HL-60 (cell line): Measurements from ENCODE around the gene ATP5PO.

Source experiments
- DNase-seq, 2 experiments: peaks; one replicate each; pipeline ENCODE4 v3.0.0-alpha.2; 2010 to 2020; ENCODE audit warnings: low read depth in 1 of 2, low spot score in 1 of 2
- H3K27ac ChIP-seq: fragments of 250-450 bp; sonication (Bioruptor Pico); replicated peaks from 2 replicates; pipeline ENCODE4 v1.5.1; 2020; ENCODE audit warnings: mild to moderate bottlenecking, moderate library complexity
- H3K27me3 ChIP-seq: fragments of 250-450 bp; sonication (Bioruptor Pico); 2 replicates; pipeline ENCODE4 v1.5.1; 2021; ENCODE audit warnings: mild to moderate bottlenecking, moderate library complexity; ENCODE audit not compliant: insufficient read depth, poor library complexity, severe bottlenecking
- H3K4me3 ChIP-seq: replicated peaks from 2 replicates; pipeline ENCODE4 v1.5.1; 2011; ENCODE audit warnings: mild to moderate bottlenecking, control low read depth, low read length; ENCODE audit not compliant: insufficient read depth
- GABPA ChIP-seq: IDR thresholded peaks from 2 replicates; pipeline ENCODE4 v1.6.1; 2012; ENCODE audit warnings: low read depth
- POLR2AphosphoS5 ChIP-seq: IDR thresholded peaks from 2 replicates; pipeline ENCODE4 v1.6.1; 2012; ENCODE audit warnings: low read depth
- SPI1 ChIP-seq: IDR thresholded peaks from 2 replicates; pipeline ENCODE4 v1.6.1; 2012; ENCODE audit warnings: low read depth, mild to moderate bottlenecking, borderline replicate concordance
- TF ChIP-seq, protein P1 (sequence below): IDR thresholded peaks from one replicate; pipeline ENCODE4 v1.5.1; 2011; ENCODE audit warnings: low read length, control low read depth, inconsistent platforms; ENCODE audit not compliant: insufficient read depth
- TF ChIP-seq, protein P2 (sequence below): IDR thresholded peaks from 2 replicates; pipeline ENCODE4 v1.6.1; 2012; ENCODE audit warnings: low read depth; ENCODE audit not compliant: insufficient replicate concordance

The ATP5PO gene

DNA sequence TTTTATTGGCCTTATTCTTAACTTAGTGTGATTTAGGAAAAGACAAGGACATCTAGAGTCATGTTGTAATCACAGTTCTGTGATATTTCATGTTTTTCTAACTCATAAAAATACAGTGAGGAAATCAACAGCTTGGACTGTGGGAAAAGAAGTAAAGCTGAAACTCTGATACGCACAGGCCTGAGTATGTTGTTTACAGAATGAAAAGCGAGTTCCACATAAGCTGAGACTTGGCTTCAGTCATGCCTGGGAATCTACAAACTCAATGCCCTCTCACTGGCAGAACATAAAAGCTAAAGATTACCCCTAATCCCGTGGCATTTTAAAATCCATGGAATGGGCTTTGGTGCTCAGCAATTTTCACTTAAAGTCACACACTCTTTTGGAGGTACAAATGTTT, 23.6 kb upstream of the ATP5PO start:
- H3K27me3 ChIP-seq = no peaks in the 10 kb centered on the region
- DNase-seq = no peak
- H3K4me3 ChIP-seq = no peak overlapping the region
- H3K27ac ChIP-seq = no peak overlapping the region
- TF ChIP-seq, protein P1, sequence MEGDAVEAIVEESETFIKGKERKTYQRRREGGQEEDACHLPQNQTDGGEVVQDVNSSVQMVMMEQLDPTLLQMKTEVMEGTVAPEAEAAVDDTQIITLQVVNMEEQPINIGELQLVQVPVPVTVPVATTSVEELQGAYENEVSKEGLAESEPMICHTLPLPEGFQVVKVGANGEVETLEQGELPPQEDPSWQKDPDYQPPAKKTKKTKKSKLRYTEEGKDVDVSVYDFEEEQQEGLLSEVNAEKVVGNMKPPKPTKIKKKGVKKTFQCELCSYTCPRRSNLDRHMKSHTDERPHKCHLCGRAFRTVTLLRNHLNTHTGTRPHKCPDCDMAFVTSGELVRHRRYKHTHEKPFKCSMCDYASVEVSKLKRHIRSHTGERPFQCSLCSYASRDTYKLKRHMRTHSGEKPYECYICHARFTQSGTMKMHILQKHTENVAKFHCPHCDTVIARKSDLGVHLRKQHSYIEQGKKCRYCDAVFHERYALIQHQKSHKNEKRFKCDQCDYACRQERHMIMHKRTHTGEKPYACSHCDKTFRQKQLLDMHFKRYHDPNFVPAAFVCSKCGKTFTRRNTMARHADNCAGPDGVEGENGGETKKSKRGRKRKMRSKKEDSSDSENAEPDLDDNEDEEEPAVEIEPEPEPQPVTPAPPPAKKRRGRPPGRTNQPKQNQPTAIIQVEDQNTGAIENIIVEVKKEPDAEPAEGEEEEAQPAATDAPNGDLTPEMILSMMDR = no peak
- no peak for TF ChIP-seq SPI1
- TF ChIP-seq, protein P2, sequence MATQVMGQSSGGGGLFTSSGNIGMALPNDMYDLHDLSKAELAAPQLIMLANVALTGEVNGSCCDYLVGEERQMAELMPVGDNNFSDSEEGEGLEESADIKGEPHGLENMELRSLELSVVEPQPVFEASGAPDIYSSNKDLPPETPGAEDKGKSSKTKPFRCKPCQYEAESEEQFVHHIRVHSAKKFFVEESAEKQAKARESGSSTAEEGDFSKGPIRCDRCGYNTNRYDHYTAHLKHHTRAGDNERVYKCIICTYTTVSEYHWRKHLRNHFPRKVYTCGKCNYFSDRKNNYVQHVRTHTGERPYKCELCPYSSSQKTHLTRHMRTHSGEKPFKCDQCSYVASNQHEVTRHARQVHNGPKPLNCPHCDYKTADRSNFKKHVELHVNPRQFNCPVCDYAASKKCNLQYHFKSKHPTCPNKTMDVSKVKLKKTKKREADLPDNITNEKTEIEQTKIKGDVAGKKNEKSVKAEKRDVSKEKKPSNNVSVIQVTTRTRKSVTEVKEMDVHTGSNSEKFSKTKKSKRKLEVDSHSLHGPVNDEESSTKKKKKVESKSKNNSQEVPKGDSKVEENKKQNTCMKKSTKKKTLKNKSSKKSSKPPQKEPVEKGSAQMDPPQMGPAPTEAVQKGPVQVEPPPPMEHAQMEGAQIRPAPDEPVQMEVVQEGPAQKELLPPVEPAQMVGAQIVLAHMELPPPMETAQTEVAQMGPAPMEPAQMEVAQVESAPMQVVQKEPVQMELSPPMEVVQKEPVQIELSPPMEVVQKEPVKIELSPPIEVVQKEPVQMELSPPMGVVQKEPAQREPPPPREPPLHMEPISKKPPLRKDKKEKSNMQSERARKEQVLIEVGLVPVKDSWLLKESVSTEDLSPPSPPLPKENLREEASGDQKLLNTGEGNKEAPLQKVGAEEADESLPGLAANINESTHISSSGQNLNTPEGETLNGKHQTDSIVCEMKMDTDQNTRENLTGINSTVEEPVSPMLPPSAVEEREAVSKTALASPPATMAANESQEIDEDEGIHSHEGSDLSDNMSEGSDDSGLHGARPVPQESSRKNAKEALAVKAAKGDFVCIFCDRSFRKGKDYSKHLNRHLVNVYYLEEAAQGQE = no peak
- TF ChIP-seq POLR2AphosphoS5 = no peak
- TF ChIP-seq GABPA = no peak

DNA sequence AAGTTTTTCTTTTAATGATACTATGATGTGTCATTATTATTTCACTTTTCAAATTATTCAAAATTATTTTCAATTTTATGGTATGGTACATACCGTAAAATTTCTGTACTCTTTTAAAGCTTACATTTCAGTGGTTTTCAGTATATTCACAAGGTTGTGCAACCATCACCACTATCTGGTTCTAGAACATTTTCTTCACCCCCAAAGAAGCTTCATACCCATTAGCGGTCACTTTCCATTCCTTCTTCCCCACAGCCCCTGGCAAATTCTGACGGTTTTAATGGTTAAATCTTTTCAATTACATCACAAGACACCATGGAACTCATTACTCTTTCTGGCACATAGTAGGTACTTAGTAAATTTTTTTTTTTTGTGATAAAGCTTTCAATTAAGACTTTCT, 22.8 kb upstream of the ATP5PO start:
- Histone ChIP-seq H3K27me3 (no peaks in the 10 kb centered on the region), H3K27ac (peak overlapping the region; percentile 64), H3K4me3 (no peak overlapping the region)
- TF ChIP-seq, protein P2 = no peak
- TF ChIP-seq SPI1 (no peak), POLR2AphosphoS5 (no peak)
- no peak for DNase-seq

DNA sequence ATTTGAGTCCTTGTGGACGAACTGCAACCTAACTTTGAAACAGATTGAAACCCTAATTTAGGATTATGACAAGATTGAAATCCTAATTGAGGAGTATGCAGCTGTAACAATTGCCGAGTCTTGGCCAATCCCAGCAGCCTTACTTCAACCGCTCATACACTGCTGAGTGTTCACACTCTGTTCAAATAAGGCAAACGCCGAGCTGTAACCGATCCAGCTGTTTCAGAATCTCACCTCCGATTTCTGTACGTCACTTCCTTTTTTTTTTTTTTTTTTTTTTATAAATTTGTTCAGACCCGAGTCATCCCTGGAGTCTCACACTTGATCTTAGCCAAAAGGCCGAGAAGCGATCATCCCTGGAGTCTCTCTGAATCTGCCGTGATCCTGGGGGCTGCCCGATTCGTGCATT, 22.3 kb upstream of the ATP5PO start:
- TF ChIP-seq POLR2AphosphoS5 (no peak), GABPA (no peak), SPI1 (peak; percentile 78)
- TF ChIP-seq, protein P1 = no peak
- TF ChIP-seq, protein P2 = no peak
- H3K27me3 ChIP-seq = no peaks in the 10 kb centered on the region
- H3K27ac ChIP-seq = peak overlapping the region; percentile 64
- H3K4me3 ChIP-seq = no peak overlapping the region
- DNase-seq = peak in 1 of 2 experiments; percentile 61
